IPS-15b (cell line): Measurements from ENCODE around the gene NDUFS8.

Experiments used
- H3K27me3 ChIP-seq: one replicate; pipeline ENCODE4 v1.6.1; 2013; ENCODE audit warnings: low read length; ENCODE audit not compliant: control insufficient read depth, insufficient read depth
- H3K36me3 ChIP-seq: one replicate; pipeline ENCODE4 v1.6.1; 2013; ENCODE audit warnings: low read length; ENCODE audit not compliant: control insufficient read depth, insufficient read depth
- H3K4me1 ChIP-seq: one replicate; pipeline ENCODE4 v1.6.1; 2013; ENCODE audit warnings: mild to moderate bottlenecking, low read length; ENCODE audit not compliant: control insufficient read depth, insufficient read depth
- H3K4me3 ChIP-seq: one replicate; pipeline ENCODE4 v1.5.1; 2013; ENCODE audit warnings: low read depth, low read length
- H3K9ac ChIP-seq: one replicate; pipeline ENCODE4 v1.6.1; 2013; ENCODE audit warnings: low read depth, mild to moderate bottlenecking, low read length
- H3K9me3 ChIP-seq: one replicate; pipeline ENCODE4 v1.6.1; 2013; ENCODE audit warnings: mild to moderate bottlenecking, low read length; ENCODE audit not compliant: control insufficient read depth, insufficient read depth

NDUFS8 gene

GRCh38 chr11:68067991-68068390 is 37.5 kb downstream of the NDUFS8 start:
- Histone ChIP-seq H3K27me3 (no peaks in the 10 kb centered on the region), H3K9ac (no peak overlapping the region), H3K4me1 (no peaks in the 10 kb centered on the region), H3K36me3 (peaks cover 68% of the 10 kb centered on the region), H3K4me3 (no peak overlapping the region), H3K9me3 (no peaks in the 10 kb centered on the region)

- Histone ChIP-seq H3K36me3 (peaks cover 51% of the 10 kb centered on the region), H3K9me3 (no peaks in the 10 kb centered on the region), H3K27me3 (no peaks in the 10 kb centered on the region), H3K4me3 (no peak overlapping the region), H3K4me1 (no peaks in the 10 kb centered on the region), H3K9ac (no peak overlapping the region)
These were observed 41.0 kb downstream of the NDUFS8 start for GRCh38 chr11:68071281-68072048.

DNA sequence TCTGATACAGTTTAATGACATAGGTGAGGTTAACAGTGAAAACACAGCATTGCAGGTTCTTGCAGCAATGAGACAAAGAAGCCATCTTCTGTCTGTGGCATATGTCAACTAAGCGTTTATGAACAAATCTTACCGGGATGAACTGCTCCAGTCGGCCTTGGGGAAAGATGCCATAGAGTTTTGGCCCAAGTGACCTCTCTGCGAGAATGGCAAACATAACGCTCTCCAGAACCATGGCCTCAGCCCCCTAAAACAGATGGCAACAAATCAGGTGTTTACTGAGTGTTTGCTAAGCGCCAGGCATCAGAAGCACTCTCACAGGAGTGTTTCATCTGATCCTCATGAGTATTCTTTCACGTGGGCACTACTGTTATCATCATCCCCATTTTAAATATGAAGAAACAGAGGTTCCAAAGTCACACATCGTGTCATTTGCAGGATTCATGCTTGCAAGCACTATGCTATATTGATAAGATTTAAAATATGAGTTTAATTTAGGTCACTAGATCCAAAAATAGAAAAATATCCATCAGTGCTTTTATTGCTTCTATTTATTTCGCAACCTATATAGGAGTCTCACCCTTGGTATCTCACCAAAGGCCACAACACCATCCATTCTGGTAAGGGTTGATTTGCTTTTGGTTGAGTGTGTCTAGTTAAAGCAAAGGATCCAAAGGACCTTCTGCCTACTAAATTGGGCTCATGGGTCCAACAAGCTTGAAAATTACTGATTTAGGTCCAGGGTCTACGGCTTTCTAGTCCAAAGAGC is 44.3 kb downstream of the NDUFS8 start:
- Histone ChIP-seq H3K4me1 (no peaks in the 10 kb centered on the region), H3K9ac (no peak overlapping the region), H3K36me3 (peaks cover 27% of the 10 kb centered on the region), H3K4me3 (no peak overlapping the region), H3K9me3 (no peaks in the 10 kb centered on the region), H3K27me3 (no peaks in the 10 kb centered on the region)

- no peak overlapping the region for H3K4me3 ChIP-seq
- H3K4me1 ChIP-seq: no peaks in the 10 kb centered on the region
- H3K36me3 ChIP-seq: peaks cover 26% of the 10 kb centered on the region
- no peaks in the 10 kb centered on the region for H3K27me3 ChIP-seq
- no peaks in the 10 kb centered on the region for H3K9me3 ChIP-seq
- no peak overlapping the region for H3K9ac ChIP-seq
These were observed 46.0 kb downstream of the NDUFS8 start for GRCh38 chr11:68076371-68077042.

GRCh38 chr11:68077617-68078582 is 47.4 kb downstream of the NDUFS8 start:
- Histone ChIP-seq H3K4me3 (no peak overlapping the region), H3K36me3 (peaks cover 21% of the 10 kb centered on the region), H3K9me3 (no peaks in the 10 kb centered on the region), H3K9ac (no peak overlapping the region), H3K4me1 (no peaks in the 10 kb centered on the region), H3K27me3 (no peaks in the 10 kb centered on the region)

DNA sequence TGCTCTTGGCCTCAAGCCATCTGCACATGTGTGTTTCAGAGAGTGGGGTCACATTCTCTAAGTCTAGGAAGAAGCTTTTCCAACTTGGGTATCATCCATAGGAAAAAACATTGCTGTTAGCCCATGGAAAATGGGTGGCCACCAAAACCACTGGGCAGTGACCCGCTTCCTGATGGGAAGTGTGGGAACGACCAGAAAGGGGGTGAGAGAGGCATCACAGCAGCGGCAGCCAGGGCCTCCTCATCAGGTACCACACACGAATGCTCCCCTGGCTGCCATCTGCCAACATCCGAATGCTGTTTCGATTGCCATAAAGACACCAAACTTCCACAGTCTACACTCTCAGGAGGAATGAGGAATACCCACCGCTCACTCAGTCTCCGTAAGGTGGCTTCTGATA is 50.4 kb downstream of the NDUFS8 start:
- H3K9me3 ChIP-seq: no peaks in the 10 kb centered on the region
- no peak overlapping the region for H3K4me3 ChIP-seq
- H3K4me1 ChIP-seq: no peaks in the 10 kb centered on the region
- no peak overlapping the region for H3K9ac ChIP-seq
- peaks cover 13% of the 10 kb centered on the region for H3K36me3 ChIP-seq
- H3K27me3 ChIP-seq: no peaks in the 10 kb centered on the region

GRCh38 chr11:68081691-68082090 is 51.2 kb downstream of the NDUFS8 start:
- no peaks in the 10 kb centered on the region for H3K27me3 ChIP-seq
- H3K4me1 ChIP-seq: no peaks in the 10 kb centered on the region
- no peak overlapping the region for H3K9ac ChIP-seq
- peaks cover 13% of the 10 kb centered on the region for H3K36me3 ChIP-seq
- no peaks in the 10 kb centered on the region for H3K9me3 ChIP-seq
- no peak overlapping the region for H3K4me3 ChIP-seq

DNA sequence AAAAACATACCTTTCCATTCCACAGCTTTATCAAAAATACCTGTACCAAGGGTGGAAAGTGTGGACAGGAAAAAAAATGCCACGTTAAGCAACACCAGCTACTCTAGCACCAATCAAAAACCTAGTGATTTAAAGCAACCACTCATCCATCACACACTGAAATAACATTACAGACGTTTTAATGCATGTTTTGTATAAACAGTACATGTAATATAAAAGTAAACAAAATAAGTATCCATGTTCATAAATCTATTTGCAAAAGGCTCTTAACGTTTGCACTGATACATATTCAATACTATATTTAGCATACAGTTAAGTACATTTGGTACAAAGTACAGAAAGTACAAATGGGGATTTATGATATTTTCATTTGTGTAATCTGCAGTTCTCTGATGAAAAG is 52.0 kb downstream of the NDUFS8 start:
- Histone ChIP-seq H3K27me3 (no peaks in the 10 kb centered on the region), H3K9me3 (no peaks in the 10 kb centered on the region), H3K36me3 (peaks cover 13% of the 10 kb centered on the region), H3K4me3 (no peak overlapping the region), H3K4me1 (no peaks in the 10 kb centered on the region), H3K9ac (no peak overlapping the region)

DNA sequence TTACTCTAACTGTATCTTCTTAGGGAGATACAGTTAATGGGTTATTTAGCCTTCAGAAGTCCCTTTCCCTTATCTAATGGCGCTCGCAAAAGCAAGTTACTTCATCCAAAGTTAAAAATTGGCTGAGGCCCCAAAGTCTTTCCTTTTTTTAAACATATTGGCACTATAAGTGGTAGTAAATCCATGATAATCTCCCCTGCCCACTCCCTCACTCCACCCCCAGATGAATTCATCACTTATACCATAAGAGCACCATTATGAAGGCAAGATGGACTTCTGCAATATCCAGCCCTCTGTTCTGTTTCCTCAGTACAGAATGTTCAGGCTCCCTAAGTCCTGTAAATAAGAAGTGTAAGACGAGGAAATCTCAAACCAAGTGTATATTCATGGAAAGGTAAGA is 53.0 kb downstream of the NDUFS8 start:
- Histone ChIP-seq H3K36me3 (peaks cover 13% of the 10 kb centered on the region), H3K27me3 (no peaks in the 10 kb centered on the region), H3K9ac (no peak overlapping the region), H3K4me3 (no peak overlapping the region), H3K4me1 (no peaks in the 10 kb centered on the region), H3K9me3 (no peaks in the 10 kb centered on the region)
